CD4-positive, alpha-beta T cell treated with Interferon alpha-2 for 1 hour (primary cell): ENCODE results near the gene CHST14.

ENCODE experiments used
- DNase-seq, 2 donors: peaks; one replicate each; pipeline ENCODE4 v3.0.0-alpha.2; 2020 to 2022

Gene CHST14

DNA sequence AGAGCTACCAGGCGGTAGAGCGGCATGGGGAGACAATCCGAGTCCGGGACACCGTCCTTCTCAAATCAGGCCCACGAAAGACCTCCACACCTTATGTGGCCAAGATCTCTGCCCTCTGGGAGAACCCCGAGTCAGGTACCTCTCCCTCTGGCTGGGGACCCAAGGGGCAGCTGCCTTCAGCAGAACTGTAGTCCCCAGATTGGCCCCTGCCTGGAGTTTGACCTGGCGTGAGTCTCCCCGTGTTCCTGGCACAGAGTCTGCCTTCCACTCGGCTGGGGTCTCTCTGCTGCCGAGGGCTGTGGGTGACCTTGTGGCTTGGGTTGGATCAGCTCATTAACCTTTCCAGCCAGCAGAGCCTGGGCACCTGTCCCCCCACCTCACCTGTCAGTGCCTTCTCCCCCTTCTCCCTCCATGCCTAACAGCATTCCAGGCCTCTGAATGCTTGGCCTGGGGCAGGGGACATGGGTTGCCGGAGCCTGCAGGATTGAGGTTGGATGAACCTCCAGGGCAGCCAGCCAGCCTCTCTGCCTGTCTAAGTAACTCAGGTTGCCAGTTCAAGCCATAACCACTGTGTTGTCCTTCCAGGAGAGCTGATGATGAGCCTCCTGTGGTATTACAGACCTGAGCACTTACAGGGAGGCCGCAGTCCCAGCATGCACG is 6.8 kb upstream of the CHST14 start:
- no peak for DNase-seq

DNA sequence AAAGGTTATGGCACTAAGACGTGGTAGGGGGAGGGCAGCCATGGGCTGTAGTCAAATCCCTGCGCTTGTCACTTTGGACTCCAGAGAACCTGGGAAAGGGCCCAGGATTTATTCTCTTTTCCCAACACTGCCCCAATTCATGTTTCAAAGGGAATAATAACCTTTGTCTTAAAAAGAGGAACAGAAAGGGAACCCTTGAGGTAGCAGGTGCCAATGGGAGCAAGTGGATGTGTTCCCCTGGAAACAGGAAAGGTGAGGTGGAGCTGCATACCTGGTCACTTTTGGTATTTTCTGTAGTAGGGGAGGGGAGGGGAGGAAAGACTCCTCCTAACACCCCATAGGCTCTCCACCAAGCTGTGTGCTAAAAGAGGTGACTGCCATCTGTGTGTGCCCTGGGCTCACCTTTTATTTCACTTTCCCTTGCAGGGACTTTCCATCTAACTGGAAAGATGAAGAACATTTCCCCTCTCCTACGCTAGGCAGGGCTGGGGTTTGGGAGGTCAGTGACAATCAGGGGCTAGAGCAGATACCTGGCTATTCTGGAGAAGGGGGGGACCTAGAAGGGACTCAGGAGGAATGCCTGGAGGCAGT is 6.1 kb upstream of the CHST14 start:
- no peak for DNase-seq

DNA sequence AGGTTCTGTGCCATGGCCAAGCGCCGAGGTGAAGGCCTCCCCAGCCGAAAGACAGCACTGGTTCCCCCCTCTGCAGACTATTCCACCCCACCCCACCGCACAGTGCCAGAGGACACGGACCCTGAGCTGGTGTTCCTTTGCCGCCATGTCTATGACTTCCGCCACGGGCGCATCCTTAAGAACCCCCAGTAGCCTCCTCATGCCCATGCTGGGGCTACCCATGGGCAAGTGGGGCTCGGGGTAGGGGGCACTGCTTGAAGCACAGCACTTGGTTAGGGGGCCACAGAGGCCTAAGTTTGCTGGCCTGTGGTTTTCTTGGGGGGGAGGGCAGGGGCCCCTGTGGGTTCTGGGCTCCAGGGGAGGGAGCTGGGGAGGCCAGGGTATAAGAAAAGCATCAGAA is 4.8 kb upstream of the CHST14 start:
- DNase-seq: no peak

DNA sequence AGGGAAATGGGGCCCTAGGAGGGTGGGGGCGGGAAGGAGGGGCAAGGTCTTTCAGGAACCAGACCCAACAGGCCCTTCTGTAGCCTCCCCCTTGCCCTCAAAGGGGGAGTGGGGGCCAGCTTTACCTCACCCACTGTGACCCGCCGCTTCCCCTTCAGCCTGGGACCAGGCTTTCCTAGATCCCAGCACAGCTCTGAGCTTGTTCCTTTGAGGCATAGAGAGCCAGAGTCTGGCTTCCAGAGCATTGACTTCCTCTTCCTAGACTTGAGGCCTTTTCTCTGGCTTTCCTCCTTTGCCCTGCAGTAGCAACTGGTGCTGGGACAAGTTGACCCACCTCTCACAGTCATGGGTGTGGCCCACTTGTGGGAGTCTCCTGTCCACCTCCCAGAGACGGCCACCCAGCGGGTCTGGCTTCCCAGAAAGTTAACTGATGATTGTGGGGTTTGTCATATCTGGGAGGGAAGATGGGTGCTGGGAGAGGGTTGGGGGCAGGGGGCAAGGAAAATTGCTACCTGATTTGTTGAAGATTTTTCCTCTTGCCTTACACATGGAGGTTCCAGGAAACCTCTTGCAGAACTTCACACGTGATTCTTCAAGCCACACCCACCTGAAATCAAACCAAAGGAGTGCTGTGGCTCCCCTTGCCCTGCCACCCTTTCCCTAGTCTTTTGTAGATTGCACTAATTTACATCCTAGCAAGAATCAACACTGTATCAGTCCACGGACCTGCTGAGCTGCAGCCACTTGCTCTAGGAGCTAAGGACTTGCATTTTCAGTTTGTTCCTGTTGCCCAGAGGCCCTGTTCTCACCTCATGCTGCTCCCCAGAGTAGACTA is 4.1 kb upstream of the CHST14 start:
- DNase-seq: no peak

DNA sequence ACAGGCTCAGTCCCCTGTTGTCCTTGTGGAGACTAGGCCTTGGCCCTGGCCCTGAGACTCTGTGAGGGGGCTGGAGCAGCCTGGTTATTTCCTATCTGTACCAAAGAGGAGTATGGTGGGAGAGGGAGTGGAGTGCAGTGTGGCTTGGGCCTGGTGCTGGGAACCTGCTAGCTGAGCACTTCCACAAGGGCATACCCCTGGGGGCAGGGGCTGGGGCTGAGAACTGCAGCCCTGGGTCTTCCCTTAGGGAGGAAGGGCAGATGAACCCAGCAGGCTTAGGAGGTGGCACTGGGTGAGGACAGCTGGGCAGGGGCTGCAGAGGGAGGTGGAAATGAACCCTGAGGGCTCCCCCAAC is 3.5 kb upstream of the CHST14 start:
- no peak for DNase-seq

DNA sequence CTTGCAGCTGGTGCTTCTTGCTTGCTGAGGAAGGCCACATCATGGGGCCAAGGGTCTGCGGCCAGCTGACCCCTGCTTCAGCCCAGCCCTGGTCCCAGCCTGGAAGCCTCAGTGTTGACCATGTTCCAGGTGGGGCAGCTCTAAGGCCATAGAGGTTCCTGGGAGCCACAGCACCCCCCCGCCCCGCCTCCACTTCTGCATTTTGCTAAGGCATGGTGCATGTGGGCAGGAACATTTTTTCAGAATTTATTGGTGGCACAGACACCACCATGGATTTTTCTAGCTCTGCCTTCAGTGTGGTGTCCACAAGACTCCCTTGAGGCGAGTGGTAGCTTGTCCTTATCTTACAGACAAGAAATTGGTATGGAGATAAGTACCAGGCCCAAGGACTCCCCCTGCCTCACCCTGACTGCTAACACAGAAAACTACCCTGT is 1.9 kb upstream of the CHST14 start:
- no peak for DNase-seq

DNA sequence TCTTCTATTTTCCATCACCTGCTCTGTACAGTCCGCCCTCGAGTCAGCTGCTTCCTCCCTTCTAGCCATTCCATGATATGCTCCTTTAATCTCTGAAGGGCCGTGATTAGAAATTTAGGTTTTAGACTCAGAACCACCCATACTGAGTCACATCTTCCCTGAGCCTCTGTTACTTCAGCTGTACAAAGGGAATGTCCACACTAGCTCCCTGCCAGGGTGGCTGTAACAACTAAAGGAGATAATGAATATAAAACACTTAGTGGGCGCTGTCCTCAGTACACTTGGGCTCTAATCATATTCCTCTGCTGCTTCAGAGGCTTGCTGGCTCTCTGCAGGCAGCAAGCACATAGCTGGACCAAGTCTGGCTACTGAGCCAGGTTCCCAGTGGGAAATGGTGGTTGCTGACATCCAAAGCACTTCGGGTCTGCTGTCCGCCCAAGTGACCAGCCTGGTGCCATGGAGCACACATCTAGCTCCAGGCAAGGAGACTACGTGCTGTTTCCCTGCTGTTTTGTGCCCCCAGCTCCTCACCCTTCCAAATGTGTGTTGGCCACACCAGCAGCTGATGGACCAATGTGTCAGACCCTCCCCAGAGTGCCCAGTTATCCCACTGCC is 901 bp upstream of the CHST14 start:
- no peak for DNase-seq

DNA sequence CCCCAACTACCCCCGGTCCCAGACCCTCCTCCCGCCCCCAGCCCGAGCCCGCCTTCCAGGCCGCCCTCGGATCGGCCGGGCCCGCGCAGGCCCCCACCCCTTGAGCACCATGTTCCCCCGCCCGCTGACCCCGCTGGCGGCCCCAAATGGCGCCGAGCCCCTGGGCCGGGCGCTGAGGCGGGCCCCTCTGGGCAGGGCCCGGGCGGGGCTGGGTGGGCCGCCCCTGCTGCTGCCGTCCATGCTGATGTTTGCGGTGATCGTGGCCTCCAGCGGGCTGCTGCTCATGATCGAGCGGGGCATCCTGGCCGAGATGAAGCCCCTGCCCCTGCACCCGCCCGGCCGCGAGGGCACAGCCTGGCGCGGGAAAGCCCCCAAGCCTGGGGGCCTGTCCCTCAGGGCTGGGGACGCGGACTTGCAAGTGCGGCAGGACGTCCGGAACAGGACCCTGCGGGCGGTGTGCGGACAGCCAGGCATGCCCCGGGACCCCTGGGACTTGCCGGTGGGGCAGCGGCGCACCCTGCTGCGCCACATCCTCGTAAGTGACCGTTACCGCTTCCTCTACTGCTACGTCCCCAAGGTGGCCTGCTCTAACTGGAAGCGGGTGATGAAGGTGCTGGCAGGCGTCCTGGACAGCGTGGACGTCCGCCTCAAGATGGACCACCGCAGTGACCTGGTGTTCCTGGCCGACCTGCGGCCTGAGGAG is 472 bp downstream of the CHST14 start:
- DNase-seq: no peak

DNA sequence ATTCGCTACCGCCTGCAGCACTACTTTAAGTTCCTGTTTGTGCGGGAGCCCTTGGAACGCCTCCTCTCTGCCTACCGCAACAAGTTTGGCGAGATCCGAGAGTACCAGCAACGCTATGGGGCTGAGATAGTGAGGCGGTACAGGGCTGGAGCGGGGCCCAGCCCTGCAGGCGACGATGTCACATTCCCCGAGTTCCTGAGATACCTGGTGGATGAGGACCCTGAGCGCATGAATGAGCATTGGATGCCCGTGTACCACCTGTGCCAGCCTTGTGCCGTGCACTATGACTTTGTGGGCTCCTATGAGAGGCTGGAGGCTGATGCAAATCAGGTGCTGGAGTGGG is 995 bp downstream of the CHST14 start:
- DNase-seq: no peak

DNA sequence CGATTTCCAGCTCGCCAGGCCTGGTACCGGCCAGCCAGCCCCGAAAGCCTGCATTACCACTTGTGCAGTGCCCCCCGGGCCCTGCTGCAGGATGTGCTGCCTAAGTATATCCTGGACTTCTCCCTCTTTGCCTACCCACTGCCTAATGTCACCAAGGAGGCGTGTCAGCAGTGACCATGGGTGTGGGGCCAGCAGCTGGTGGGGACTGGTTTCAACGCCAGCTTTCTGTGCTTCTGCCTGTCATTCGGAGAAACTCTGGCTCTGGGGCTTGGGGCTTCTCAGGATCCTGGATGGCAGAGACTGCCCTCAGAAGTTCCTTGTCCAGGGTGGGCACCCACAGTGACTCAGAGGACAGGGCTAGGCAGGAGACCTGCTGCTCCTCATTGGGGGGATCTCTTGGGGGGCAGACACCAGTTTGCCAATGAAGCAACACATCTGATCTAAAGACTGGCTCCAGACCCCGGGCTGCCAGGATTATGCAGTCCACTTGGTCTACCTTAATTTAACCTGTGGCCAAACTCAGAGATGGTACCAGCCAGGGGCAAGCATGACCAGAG is 1.5 kb downstream of the CHST14 start:
- no peak for DNase-seq

DNA sequence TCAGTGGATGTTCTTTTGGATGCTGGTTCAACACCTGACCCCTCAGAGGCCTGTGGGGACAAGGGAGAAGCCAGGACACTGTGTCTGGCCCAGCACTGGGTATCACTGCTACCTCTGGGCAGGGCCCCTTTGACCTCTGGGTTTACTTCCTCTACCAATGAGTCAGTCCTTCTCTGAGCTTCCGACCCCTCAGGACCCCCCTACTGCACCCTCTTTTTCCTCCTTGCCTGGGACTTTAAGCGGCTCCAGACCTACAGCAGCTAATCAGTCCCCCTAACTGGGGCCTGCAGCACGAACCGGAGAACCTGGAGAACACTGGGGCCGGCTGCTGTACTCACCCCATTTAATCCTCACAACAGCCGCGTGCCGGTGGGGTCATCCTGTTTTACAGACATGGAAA is 3.8 kb downstream of the CHST14 start:
- DNase-seq: no peak

DNA sequence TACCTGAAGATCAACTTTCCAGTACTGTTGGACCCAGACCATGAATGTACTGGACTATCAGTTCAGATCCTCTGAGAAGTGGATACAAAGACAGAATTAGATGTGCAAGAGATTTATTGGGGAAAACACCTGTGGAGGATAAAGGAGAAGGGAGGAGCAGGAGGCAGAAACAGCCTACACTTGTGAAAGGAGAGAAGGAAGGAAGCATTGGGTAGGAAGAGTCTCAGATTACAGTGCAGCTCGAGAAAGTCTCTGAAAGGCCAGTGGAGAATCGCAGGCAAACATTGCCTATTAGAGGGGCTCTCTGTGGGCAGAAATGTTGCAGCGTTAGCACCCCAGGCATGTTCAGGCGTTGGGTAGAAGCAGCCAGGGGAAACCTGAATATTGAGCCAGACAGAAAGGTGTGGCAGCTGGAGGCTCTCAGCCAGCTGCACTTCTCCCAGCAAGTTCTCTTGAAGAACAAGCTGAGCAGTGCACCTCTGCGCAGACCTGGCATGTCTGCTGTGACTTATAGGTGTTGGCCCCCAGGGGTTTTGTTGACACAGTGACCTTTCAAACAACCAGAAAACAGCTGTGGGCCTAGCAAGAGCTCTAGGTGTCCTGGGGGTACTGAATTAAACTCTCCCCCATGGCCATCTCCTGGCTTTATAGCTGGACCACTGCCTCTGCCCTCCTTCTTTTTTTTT is 7.0 kb downstream of the CHST14 start:
- no peak for DNase-seq

DNA sequence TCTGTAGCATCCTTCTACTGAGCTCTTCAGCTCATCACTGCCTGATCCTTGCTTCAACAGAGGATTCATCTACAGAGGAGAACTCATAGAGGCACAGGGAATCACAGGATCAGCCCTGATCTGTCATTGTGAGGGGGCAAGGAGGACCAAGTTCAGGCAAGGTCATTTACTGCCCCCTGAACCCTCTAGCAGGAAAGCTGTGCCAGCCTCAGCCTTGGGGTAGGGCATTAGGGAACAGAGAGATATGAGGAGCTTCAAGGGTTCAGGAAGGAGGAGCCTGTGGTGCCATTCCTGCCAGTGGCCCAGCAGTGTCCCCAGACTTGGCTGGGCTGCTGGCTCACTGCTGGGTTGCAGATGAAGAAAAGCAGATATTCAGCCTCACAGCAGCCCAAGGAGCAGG is 8.2 kb downstream of the CHST14 start:
- DNase-seq: no peak

DNA sequence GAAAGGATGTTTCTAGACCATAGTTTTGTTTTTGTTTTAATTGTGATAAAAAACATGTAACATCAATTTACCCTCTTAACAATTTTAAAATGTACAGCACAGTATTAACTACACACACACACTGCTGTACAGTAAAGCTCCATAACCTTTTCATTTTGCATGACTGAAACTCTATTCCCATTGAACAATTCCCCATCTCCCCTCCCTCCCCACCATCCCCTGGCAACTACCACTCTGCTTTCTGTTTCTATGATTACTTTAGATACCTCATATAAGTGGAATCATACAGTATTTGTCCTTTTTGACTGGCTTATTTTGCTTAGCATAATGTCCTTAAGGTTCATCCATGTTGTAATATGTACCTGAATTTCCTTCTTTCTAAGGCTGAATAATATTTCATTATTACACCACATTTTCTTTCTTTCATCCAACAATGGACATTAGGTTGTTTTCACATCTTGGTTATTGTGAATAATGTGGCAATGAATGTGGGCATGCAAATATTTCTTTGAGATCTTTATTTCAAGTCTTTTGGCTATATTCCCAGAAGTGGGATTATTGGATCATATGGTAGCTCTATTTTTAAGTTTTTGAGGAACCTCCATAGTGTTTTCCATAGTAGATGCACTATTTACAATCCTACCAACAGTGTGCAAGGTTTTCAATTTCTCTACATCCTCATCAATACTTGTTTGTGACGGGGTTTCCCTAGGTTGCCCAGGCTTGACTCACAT is 10.7 kb downstream of the CHST14 start:
- DNase-seq: no peak

DNA sequence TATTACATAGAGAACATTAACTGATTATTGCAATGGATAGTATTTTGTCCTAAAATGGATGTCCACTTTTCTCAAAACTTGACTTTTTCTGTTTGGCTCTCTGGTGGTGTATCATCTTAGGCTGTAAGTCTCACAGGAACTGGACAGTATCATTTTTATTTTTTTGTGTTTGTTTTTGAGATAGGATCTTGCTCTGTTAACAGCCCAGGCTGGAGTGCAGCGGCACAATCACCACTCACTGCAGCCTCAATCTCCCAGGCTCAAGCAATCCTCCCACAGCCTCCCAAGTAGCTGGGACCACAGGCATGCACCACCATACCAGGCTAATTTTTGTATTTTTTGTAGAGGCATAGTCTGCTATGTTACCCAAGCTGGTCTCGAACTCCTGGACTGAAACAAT is 13.1 kb downstream of the CHST14 start:
- DNase-seq: no peak

DNA sequence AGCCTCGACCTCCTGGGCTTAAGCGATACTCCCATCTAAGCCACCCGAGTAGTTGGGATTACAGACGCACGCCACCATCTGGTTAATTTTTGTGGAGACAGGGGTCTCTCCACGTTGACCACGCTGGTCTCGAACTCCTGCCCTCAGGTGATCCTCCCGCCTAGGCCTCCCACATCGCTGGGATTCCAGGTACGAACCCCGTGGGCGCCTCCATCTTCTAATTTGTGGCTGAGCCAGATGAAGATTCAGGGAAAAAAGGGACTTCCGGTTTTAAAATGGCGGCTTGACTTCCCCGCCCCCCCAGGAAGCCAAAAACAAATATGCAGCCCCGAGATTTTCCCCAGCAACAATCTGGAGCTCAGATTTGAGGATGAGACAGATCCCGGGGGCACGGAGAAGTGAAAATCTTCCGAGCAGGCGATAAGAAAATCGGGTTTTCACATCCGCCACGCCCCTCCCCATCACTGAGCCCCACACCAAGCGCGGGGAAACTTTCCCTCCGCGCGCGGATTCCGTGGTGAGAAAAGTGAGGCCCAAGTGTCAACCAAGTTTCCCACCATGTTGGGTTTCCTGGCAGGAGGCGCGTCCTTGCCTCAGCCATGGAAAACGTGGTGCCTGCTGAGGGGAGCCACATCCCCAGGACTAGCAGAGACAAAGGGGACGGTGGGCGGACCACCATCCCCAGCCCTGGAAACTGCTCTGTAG is 15.4 kb downstream of the CHST14 start:
- no peak for DNase-seq

DNA sequence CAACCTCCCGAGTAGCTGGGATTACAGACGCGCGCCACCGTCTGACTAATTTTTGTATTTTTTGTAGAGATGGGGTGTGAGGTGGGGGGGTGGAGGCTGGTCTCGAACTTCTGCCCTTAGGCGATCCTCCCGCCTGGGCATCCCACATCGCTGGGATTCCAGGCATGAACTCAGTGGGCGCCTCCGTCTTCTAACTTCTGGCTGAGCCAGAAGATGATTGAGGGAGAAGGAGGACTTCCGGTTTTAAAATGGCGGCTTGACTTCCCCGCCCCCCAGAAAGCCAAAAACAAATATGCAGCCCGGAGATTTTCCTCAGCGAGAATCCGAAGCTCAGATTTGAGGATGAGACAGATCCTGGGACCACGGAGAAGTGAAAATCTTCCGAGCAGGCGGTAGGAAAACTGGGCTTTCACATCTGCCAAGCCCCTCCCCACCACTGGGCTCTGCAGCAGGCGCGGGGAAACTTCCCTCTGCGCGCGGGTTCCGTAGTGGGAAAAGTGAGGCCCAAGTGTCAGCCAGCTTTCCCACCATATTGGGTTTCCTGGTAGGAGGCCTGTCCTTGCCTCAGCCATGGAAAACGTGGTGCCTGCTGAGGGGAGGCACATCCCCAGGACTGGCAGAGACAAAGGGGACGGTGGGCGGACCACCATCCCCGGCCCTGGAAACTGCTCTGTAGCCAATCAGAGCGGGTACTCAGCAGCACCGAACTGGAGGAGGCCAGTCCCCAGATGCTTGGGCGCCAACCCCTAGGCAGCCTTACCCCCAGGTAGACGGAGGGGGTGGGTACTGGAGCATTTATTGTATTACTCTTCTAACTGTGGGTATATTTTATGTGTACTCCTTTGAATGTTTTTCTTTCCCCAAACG is 17.3 kb downstream of the CHST14 start:
- DNase-seq: no peak

DNA sequence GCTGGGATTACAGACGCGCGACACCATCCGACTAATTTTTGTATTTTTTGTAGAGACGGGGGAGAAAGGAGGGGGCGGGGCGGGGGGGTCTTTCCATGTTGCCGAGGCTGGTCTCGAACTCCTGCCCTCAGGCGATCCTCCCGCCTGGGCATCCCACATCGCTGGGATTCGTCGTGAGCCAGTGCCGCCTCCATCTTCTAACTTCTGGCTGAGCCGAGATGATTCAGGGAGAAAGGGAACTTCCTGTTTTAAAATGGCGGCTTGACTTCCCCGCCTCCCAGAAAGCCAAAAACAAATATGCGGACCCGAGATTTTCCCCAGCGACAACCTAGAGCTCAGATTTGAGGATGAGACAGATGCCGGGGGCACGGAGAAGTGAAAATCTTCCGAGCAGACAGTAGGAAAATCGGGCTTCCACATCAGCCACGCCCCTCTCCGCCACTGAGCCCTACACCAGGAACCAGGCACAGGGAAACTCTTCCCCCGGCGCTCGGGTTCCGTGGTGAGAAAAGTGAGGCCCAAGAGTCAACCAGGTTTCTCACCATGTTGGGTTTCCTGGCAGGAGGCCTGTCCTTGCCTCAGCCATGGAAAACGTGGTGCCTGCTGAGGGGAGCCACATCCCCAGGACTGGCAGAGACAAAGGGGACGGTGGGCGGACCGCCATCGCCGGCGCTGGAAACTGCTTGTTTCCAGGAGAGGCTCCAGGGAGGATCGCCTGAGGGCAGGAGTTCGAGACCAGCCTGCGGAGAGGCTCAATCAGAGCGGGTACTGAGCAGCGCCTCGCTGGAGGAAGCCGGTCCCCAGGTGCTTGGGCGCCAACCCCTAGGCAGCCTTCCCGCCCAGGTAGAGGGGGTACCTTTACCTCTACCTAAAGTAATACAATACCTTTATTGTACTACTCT is 18.7 kb downstream of the CHST14 start:
- no peak for DNase-seq
